Psoas muscle (tissue), 8 donors: ENCODE results near the gene SMDT1. TPM values are rescaled to one million over a fixed set of nuclear protein-coding genes. Genes with fewer than 3 reads are reported as not detected.

Experiments
- ATAC-seq, 4 donors: fragments of 200-7000 bp; cut with Tn5 transposase; one replicate each; pipeline ENCODE4 v1.9.1; 2020; ENCODE audit warnings: moderate library complexity in 3 of 4, mild to moderate bottlenecking in 2 of 4
- DNase-seq, 2 donors: peaks; one replicate each; pipeline ENCODE4 v3.0.0-alpha.2; 2020
- H3K27ac ChIP-seq: fragments of 200-600 bp; one replicate; pipeline ENCODE4 v1.8.0; 2022
- H3K27me3 ChIP-seq, 3 donors: fragments of 200-600 bp in 1 of 3; one replicate each; pipeline versions ENCODE4 v1.6.1 to v1.8.0; 2013 to 2022; ENCODE audit warnings: low read length in 2 of 3, mild to moderate bottlenecking in 2 of 3, moderate library complexity in 1 of 3; ENCODE audit not compliant: insufficient read depth in 3 of 3
- H3K36me3 ChIP-seq, 2 donors: fragments of 200-600 bp in 1 of 2; one replicate each; pipeline versions ENCODE4 v1.6.1 to v1.8.0; 2013 to 2022; ENCODE audit warnings: low read depth in 1 of 2, mild to moderate bottlenecking in 1 of 2, moderate library complexity in 1 of 2; ENCODE audit not compliant: insufficient read depth in 1 of 2
- H3K4me1 ChIP-seq: fragments of 200-600 bp; one replicate; pipeline ENCODE4 v1.8.0; 2022
- H3K4me3 ChIP-seq: fragments of 200-600 bp; one replicate; pipeline ENCODE4 v1.8.0; 2022; ENCODE audit warnings: mild to moderate bottlenecking
- H3K9me3 ChIP-seq: fragments of 200-600 bp; one replicate; pipeline ENCODE4 v1.8.0; 2022
- CTCF ChIP-seq: fragments of 200-600 bp; IDR thresholded peaks from one replicate; pipeline ENCODE4 v1.8.0; 2022; ENCODE audit warnings: antibody characterized with exemption
- WGBS, 3 donors: extraction: QIAGEN DNeasy Blood & Tissue Kit; methylation state at CpG; one replicate each; pipeline versions ENCODE4 v1.1.6 to v1.1.7; 2013; 5-methylcytosine and 5-hydroxymethylcytosine counted together
- intact Hi-C, 2 donors: fragments of 100-400 bp; cut with DNase I; formaldehyde crosslinking; loops; one replicate each; pipeline versions ENCODE4 v1.11.0 to v1.14.2; 2022
- polyA plus RNA-seq, 3 donors: library from polyadenylated mRNA; stranded (reverse); fragments of 200-250 nt; gene quantifications; one replicate each; pipeline ENCODE4 v1.2.3, GENCODE V29; 2013
- total RNA-seq, 4 donors: library from RNA; stranded (reverse); fragmentation: NEBNext Ultra II Directional in 2 of 4; extraction: Animal tissue kit (Norgen Biotek cat#: 25700) in 2 of 4; gene quantifications; one replicate each; pipeline versions ENCODE4 v1.2.1 to v1.2.4, GENCODE V29; 2021 to 2023
- donor health status: healthy with polysubstance abuse.
- donor health status: DM: no; HTN: no; CAD: no; lungs with moderate emphysema.
- donor health status: Bipolar disorder and iron deficiency.
- donor health status: healthy.
- donor health status: DM: yes; HTN: yes; CAD: no.
- donor health status: DM: no; HTN: no; CAD: no.
- donor health status: DM: no; HTN: no; CAD: no.
- donor health status: DM: yes; HTN: yes; CAD: no.

Gene SMDT1
- total and polyA plus RNA-seq, 7 donors, result 117 to 198 (median 136) TPM

DNA sequence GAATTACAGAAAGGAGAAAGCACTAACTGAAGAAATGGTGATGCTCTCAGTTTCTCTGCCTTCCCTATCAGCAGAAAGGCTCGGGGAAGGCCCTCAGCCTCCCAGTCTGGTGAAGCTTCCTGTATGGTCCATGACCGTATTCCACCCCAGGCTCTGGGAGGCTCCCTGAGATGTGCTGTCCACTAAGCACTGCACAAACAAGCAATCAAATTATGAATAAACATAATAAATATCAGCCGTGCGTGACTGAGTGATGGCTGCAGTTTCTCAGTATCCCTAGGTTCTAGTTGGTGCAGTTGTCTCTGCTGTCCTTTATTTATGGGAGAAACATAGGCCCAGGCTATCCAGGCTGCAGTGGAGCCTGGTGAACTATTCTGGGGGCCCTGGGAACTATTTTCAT, 3.6 kb downstream of the SMDT1 start:
- H3K27me3 ChIP-seq, result no peaks in the 10 kb centered on the region
- H3K4me3 ChIP-seq, result no peak overlapping the region
- no peak overlapping the region for H3K27ac ChIP-seq
- no peak for TF ChIP-seq CTCF
- H3K4me1 ChIP-seq, result peaks cover 50% of the 10 kb centered on the region
- no peaks in the 10 kb centered on the region for H3K9me3 ChIP-seq
- DNase-seq, result no peak
- no peak for ATAC-seq
- intact Hi-C loops, result no loop called here
- H3K36me3 ChIP-seq, result peaks cover 8 to 64% of the 10 kb centered on the region in 2 donors
- 91 to 93% (median 91%) methylated on average over 4 of the region's 4 CpGs for WGBS, 3 donors

- no peak for DNase-seq
- H3K9me3 ChIP-seq, result no peaks in the 10 kb centered on the region
- H3K27me3 ChIP-seq, result no peaks in the 10 kb centered on the region
- peaks cover 57% of the 10 kb centered on the region for H3K4me1 ChIP-seq
- H3K27ac ChIP-seq, result no peak overlapping the region
- intact Hi-C loops, result no loop called here
- no peak overlapping the region for H3K4me3 ChIP-seq
- H3K36me3 ChIP-seq, result peaks cover 8 to 64% of the 10 kb centered on the region in 2 donors
- ATAC-seq, result no peak
- TF ChIP-seq CTCF, result no peak
- 83 to 95% (median 92%) methylated on average over 8 of the region's 8 CpGs for WGBS, 3 donors
Measured at GRCh38 chr22:42084874-42085273, 5.4 kb downstream of the SMDT1 start.

GRCh38 chr22:42086051-42086450, 6.6 kb downstream of the SMDT1 start:
- H3K9me3 ChIP-seq, result no peaks in the 10 kb centered on the region
- intact Hi-C loops, result no loop called here
- H3K36me3 ChIP-seq, result peaks cover 8 to 64% of the 10 kb centered on the region in 2 donors
- WGBS, 3 donors, result 40 to 43% (median 42%) methylated on average over 6 of the region's 6 CpGs
- DNase-seq (no peak), ATAC-seq (no peak)
- no peak overlapping the region for H3K4me3 ChIP-seq
- peak overlapping the region; percentile 32 for H3K27ac ChIP-seq
- TF ChIP-seq CTCF, result no peak
- H3K27me3 ChIP-seq, result no peaks in the 10 kb centered on the region
- peaks cover 50% of the 10 kb centered on the region for H3K4me1 ChIP-seq

- WGBS, 3 donors, result 0 to 1% (median 0%) methylated on average over 54 to 71 of the region's 71 CpGs
- no peaks in the 10 kb centered on the region for H3K27me3 ChIP-seq
- intact Hi-C loops, result loop anchor here (2.0 to 5.0 kb wide), 2 partner anchors 346 kb away; no protein-coding TSS in a partner anchor
- peaks cover 6 to 23% of the 10 kb centered on the region in 2 donors for H3K36me3 ChIP-seq
- no peaks in the 10 kb centered on the region for H3K9me3 ChIP-seq
- ATAC-seq (peak; percentile 92 to 96 (median 95)), DNase-seq (peak; percentile 99)
- peaks cover 23% of the 10 kb centered on the region for H3K4me1 ChIP-seq
- TF ChIP-seq CTCF, result peak; percentile 93
- peak within 1 kb of the TSS; percentile 93 for H3K4me3 ChIP-seq
- H3K27ac ChIP-seq, result peak within 1 kb of the TSS; percentile 98
Measured at GRCh38 chr22:42090596-42091454, 11.3 kb downstream of the SMDT1 start, which contains the start of gene NDUFA6. Gene NDUFA6 (minus strand): TSS chr22:42090772. CDS start chr22:42090744, 28 bp downstream.
